T-helper 9 cell (primary cell): Measurements from ENCODE around the gene EHHADH.
"Not testable (repeated sequence)": the region's sequence is repeated elsewhere in the genome, so short reads cannot be mapped to it uniquely, and the experiment has no call there.

ENCODE experiments used
- DNase-seq: peaks from one replicate; pipeline ENCODE4 v3.0.0-alpha.2; 2020

Gene EHHADH

DNA sequence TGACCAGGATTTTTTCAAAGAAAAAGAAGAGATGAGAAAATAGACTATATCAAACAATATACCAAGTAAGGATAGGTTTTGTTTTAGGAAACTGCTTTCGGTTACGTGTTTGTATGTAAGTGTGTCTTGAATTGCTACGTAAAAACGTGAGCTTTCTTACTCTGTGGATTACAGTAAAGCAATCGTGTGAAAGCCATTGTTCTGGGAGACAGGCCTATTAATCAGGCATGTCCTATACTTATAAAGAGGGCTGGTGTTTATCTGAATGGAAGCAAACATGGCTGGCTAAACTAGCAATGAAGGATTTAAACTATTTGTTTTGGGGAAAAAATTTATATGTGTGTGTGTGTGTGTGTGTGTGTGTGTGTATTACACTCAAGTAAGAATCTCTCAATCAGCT is 2.6 kb downstream of the EHHADH start:
- DNase-seq, result no peak

DNA sequence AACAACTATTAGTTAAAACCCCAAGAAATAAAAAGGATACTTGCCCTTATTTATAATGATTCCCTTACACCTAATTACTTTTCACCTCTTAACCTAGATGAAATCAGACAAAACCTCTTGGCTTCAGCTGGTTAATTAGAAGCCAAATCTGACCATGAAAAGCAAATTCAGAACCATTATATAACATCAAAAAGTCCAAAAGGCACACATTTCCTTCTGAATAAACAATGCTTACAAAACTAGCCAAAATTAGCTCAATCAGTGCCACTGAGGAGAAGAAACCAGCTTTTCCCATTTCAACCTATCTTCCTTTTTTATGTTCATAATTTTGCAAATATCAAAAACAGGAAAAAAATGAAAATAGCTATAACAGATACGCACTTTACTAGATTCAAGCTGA is 3.2 kb downstream of the EHHADH start:
- no peak for DNase-seq

DNA sequence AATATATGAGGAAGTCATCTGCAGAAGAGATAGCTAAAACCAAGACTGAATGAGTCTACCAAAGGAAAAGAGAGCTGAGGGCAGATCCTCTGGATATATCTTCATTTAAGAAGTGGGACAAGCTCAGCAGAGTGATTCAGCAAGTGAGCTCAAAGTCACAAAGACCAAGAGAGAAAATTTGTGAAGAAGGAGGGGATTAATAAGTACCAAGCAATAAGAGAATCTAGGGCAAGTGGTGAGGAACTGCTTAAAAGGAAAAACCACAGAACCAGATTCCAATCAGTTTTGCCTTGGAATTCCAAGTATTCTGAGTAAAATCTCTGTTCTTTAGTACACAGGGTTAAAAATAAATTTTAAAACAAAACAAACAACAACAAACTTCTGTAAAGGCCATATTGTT is 3.6 kb downstream of the EHHADH start:
- no peak for DNase-seq

DNA sequence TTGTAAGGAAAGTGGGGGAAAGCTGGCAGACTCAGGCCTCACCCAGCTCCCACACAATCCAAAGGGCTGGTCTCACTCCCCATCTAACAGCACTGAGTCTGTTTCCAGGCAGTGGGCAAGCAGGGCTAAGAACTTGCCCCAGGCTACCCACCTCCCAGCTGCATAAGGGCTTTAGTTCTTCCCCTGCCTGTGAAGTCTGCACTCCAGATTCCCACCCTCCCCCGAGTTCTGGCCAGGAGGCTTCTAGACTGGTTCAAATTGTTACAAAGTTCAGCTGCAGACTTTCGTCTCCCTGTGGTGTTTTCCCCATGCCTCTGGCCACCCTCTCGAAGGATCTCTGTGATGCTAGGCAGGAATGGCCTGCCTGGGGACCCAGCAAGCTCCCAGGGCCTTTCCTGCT is 11.2 kb downstream of the EHHADH start:
- DNase-seq, result no peak

DNA sequence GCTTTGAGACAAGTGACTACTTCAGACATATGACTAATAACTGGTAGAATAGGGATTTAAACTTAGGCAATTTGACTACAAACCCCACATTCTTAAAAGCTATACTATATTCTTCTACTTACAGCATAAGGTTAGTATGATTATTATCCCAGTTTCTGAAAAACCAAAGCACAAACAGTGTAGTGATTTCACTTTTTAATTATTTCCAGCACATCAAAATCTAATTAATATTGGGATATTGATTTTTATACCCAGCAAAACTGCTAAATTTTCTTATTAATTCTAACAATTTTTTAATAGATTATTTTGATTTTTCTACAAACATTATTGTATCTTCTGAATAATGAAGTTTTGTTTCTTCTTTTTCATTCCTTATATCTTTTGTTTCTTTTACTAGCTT is 16.9 kb downstream of the EHHADH start:
- DNase-seq, result no peak

- no peak for DNase-seq
Measured at GRCh38 chr3:185233328-185233727, 20.5 kb downstream of the EHHADH start.

DNA sequence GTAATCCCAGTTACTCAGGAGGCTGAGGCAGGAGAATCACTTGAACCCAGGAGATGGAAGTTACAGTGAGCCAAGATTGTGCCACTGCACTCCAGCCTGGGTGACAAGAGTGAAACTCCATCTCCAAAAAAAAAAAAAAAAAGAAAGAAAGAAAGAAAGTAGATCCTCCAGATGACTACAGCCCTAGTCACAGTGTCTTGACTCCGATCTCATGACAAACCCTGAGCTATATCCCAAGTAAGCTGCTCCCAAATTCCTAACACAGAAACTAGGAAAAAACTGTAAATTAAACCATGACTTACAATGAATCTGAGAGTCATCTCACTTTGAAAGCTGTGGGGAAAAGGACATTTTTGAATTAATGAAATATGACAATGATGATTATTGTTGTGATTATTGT is 27.3 kb downstream of the EHHADH start:
- not testable (repeated sequence) for DNase-seq

DNA sequence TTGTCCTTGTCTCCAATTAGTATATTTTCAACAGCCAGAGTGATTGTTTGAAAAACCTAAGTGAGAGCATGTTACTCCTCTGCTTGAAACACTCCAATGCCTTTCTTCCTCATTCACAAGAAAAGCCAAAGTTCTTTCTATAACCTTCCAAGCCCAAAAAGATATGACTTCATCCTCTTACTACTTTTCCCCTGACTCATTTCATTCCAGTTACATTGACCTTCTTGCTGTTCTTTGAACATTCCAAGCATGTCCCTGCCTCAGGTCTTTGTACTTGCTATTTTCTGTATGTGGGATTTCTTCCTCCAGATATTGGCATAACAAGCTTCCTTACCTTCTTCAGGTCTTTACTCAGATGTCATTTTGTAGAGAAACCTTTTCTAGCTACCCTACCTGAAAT is 28.3 kb downstream of the EHHADH start:
- DNase-seq, result no peak

GRCh38 chr3:185225080-185225479 is 28.8 kb downstream of the EHHADH start:
- DNase-seq, result no peak

GRCh38 chr3:185221203-185221602 is 32.6 kb downstream of the EHHADH start:
- DNase-seq, result no peak

DNA sequence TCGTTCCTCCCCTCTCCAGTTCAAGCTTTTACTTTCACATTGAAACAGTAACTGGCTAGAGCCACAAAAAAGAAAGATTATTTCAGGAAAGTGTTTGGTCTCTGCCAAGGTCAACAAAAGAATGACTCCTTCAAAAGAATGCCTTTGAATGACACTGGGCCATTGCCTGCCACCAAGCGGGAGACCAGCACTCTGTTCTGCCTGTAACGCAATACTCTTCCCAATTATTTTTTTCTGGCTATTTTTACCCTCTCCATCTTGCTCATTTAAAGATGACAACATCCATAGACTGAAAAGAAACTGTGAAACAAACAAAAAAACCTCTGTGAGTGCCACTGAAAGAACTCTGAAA is 37.3 kb downstream of the EHHADH start:
- DNase-seq, result no peak

- no peak for DNase-seq
Measured at GRCh38 chr3:185215873-185216606, 37.8 kb downstream of the EHHADH start.

DNA sequence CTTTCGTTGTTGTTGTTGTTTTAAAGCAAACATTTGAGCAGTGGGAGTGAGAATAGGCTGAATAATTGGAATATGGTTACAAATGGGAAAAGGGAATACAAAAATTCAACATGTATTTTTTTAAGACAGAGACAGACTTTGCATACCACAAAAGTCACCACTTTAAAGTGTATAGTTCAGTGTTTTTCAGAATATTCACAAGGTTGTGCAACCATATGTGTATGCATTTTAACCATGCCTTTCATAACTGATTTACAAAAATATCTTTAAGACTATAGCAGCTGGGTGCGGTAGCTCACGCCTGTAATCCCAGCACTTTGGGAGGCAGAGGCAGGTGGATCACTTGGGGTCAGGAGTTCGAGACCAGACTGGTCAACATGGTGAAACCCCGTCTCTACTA is 41.3 kb downstream of the EHHADH start:
- DNase-seq, result no peak

- no peak for DNase-seq
Measured at GRCh38 chr3:185212086-185212485, 41.8 kb downstream of the EHHADH start.

GRCh38 chr3:185210621-185211142 is 43.2 kb downstream of the EHHADH start:
- no peak for DNase-seq

DNA sequence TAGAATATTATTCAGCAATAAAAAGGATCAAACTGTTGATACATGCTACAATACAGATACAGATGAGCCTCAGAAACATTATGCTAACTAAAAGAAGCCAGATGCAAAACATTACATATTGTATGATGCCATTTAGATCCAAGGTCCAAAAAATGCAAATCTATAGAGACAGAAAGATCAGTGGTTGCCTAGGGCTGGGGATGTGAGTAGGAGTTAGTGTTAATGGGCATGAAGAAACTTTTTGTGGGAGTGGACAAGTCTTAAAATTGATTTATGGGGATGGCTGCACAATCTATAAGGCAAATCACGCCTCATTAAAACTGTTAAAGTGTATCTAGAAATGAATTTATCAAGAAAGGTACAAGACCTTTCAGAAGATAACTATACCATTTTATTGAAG is 45.0 kb downstream of the EHHADH start:
- DNase-seq, result no peak

GRCh38 chr3:185207931-185208746 is 45.7 kb downstream of the EHHADH start:
- DNase-seq, result no peak

- no peak for DNase-seq
Measured at GRCh38 chr3:185207481-185207880, 46.4 kb downstream of the EHHADH start.

DNA sequence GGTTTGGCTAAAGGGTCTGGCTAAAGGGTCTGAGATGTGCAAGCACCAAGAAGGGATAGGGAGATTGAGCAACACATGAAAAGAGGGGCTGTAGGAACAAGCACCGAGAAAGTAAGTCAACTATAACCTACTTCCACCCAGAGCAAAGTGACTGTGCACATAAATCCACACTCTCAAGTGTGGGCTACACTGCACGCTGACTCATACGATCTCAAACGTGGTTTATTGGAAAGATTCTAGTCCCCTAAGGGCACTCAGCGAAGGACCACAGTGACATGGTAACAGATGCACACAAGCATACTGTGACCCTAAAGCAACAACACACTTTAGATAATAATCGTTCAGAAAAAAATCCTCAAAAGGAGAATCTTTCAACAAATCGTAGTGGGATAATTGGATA is 48.0 kb downstream of the EHHADH start:
- no peak for DNase-seq

DNA sequence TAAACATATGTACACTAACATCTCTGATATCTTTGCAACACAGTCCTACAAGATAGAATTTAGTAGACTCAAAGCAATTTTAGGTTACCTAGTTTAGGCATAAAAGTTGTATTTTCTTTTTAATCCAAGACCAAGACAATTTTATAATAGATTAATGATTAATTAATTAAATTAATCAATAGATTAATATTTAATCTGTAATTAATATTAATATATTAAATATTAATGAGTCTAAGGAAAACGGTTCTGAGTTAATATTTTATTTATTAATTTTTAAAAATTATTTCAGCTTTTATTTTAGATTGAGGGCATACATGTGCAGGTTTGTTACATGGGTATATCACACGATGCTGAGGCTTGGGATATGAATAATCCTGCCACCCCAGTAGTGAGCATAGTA is 49.0 kb downstream of the EHHADH start:
- no peak for DNase-seq

DNA sequence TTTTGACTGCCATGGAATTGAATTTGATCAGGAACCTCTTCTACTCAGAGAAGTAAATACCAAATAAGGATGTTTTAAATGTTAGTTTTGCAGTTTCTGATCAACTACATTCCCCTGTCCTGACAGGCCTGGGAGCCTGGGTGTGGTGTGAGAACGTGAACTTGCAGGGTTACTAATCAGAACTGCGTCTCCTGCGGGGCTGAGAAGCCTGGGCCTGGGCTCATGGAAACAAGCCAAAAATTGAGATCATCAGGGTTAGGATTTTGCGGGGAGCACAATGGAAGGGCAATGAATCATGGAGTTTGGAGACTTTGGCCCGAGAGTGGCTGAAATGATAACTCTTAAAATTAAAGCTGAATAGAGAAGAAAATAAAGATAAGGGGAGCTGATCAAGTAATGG is 53.2 kb downstream of the EHHADH start:
- no peak for DNase-seq

GRCh38 chr3:185199671-185200070 is 54.2 kb downstream of the EHHADH start:
- DNase-seq, result no peak

DNA sequence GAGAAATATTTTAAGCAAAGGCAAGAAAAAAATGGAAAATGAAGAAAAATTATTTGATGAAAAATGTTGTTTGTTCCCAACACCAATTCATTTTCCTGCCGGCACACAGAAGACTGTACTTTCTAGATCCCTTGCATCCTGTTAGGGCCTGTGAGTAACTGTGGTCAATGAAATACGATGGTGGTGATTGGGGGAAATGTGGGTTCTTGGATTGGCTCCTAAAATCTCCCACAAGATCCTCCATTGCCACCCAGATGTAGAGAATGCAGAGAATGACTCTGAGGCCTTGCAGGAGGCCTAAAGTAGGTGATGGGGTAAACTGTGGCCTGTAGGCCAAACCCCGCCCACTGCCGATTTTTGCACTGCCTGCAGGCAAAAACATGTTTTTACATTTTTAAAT is 54.6 kb downstream of the EHHADH start:
- DNase-seq, result no peak

- DNase-seq, result no peak
Measured at GRCh38 chr3:185197068-185197467, 56.8 kb downstream of the EHHADH start.
